ENCODE results near the gene C5. TPM values are rescaled to one million over a fixed set of nuclear protein-coding genes. Genes with fewer than 3 reads are reported as not detected.
"Not testable (repeated sequence)": the region's sequence is repeated elsewhere in the genome, so short reads cannot be mapped to it uniquely, and the experiment has no call there.

C5 gene
- polyA plus RNA-seq, 3 donors from 2014 or later = 0.25 to 0.49 TPM; not detected in 1

DNA sequence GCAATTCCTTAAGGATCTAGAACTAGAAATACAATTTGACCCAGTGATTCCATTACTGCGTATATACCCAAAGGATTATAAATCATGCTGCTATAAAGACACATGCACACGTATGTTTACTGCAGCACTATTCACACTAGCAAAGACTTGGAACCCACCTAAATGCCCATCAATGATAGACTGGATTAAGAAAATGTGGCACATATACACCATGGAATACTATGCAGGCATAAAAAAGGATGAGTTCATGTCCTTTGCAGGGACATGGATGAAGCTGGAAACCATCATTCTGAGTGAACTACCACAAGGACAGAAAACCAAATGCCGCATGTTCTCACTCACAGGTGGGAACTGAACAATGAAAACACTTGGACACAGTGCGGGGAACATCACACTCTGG, 21.8 kb downstream of the C5 start:
- H3K36me3 Mint-ChIP-seq; H3K9me3 Mint-ChIP-seq; H3K27ac Mint-ChIP-seq; H3K27me3 Mint-ChIP-seq (ENCODE audit: low read depth in 3 of 3); H3K4me3 Mint-ChIP-seq; H3K4me1 Mint-ChIP-seq; DNase-seq: not testable (repeated sequence)

DNA sequence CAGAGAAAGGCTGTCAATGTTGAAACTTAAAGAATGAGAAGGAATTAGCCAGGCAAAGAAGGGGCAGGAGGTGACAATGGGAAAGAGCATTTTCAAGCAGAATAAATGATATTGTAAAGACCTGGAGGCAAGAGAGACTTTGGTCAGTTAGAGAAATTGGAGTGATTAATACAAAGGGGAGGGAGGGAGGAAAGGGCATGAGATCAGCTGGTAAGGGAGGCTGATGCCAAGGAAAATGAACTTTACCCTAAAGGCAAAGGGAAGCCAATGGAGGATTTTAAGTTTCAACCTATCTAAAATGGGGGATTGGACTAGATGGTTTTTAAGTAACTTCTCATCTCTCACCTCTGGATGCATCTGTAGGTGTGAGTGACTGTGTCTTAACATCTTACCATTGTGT, 23.3 kb downstream of the C5 start:
- Mint-ChIP-seq H3K4me3 (no peak overlapping the region), H3K9me3 (no peaks in the 10 kb centered on the region), H3K27ac (no peak overlapping the region), H3K27me3 (ENCODE audit: low read depth in 3 of 3) (no peaks in the 10 kb centered on the region), H3K36me3 (no peaks in the 10 kb centered on the region), H3K4me1 (no peaks in the 10 kb centered on the region)
- DNase-seq = no peak

DNA sequence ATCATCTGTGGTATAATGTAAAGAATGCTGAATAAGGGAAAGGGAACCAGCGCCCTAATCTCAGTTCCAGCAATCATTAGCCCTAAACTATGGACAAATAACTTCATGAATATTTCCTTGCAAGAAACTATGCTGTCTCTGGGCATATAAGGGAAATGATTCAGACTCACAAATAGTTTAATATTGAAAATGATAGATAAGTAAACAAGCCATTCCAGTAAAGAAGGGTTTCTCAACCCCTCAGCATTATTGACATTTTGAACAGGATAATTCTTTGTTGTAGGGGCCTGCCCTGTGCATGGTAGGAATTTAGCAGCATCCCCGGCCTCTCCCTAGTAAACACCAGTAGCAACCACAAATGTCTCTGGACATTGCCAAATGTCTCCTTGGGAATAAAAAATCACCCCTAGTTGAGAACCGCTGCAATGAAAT, 23.8 kb downstream of the C5 start:
- H3K4me1 Mint-ChIP-seq = no peaks in the 10 kb centered on the region

DNA sequence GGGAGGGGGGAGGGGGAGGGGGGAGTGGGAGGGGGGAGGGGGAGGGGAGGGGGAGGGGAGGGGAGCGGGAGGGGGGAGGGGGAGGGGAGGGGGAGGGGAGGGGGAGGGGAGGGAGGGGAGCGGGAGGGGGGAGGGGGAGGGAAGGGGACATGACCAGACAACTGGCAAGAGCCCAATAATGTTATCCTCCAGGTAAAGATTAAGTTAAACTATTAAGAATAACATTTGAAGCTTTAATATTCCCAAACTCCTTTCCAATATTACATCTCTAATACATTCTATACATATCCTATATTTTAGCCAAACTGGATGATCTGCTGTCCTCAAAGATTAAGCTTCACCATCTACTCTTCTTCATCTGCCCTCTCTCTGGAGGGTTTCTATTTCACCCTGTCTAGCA, 25.8 kb downstream of the C5 start:
- no peak overlapping the region for H3K27ac Mint-ChIP-seq
- no peak for DNase-seq
- H3K4me1 Mint-ChIP-seq = no peaks in the 10 kb centered on the region

More for the DNA sequence above, 23.8 kb downstream of the C5 start:
- Mint-ChIP-seq H3K9me3 (no peaks in the 10 kb centered on the region), H3K27ac (no peak overlapping the region), H3K4me3 (no peak overlapping the region), H3K27me3 (ENCODE audit: low read depth in 3 of 3) (no peaks in the 10 kb centered on the region), H3K36me3 (no peaks in the 10 kb centered on the region)
- no peak for DNase-seq

DNA sequence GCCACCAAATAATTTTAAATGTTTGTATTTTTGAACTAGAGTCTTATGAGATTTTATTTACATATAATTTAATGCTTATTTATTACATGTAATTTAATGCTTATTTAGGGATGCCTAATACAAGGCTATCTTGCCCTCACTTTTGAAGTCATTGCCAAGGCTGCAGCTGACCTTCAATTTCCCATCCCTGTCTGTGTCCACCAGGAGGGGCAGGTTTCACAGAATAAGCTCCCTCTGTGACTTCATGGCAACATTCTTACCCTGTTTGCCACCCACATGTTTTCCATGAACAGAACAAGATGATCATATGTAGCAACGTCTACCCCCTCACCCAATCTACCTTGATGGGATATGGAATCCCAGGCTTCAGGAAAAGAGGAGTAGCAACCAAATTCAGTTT, 27.0 kb downstream of the C5 start:
- no peak for DNase-seq
- H3K36me3 Mint-ChIP-seq = no peaks in the 10 kb centered on the region
- no peak overlapping the region for H3K4me3 Mint-ChIP-seq
- H3K9me3 Mint-ChIP-seq = no peaks in the 10 kb centered on the region
- H3K4me1 Mint-ChIP-seq = no peaks in the 10 kb centered on the region
- H3K27ac Mint-ChIP-seq = no peak overlapping the region
- H3K27me3 Mint-ChIP-seq (ENCODE audit: low read depth in 3 of 3) = no peaks in the 10 kb centered on the region

More for the DNA sequence above, 25.8 kb downstream of the C5 start:
- Mint-ChIP-seq H3K4me3 (no peak overlapping the region), H3K9me3 (no peaks in the 10 kb centered on the region), H3K36me3 (no peaks in the 10 kb centered on the region), H3K27me3 (ENCODE audit: low read depth in 3 of 3) (no peaks in the 10 kb centered on the region)

DNA sequence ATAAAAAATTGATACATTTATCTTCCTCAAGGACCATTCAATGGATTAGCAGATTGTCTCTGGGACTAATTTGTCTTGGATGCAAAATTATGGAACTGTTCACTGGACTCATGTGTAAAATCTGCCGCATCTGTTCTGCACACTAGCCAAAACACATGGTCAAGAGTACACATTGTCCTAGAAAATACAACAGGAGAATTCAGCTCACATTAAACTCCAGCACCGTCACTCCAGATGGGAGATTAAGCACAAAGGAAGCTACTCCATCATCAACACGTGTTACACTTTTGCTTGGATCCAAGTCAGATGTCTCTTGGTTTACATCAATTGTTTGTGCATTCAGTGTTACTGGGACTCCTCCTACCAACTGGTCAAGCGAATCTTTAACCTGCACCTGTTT, 28.8 kb downstream of the C5 start:
- Mint-ChIP-seq H3K4me3 (no peak overlapping the region), H3K9me3 (no peaks in the 10 kb centered on the region), H3K4me1 (no peaks in the 10 kb centered on the region), H3K27me3 (ENCODE audit: low read depth in 3 of 3) (no peaks in the 10 kb centered on the region), H3K27ac (no peak overlapping the region), H3K36me3 (no peaks in the 10 kb centered on the region)
- no peak for DNase-seq

DNA sequence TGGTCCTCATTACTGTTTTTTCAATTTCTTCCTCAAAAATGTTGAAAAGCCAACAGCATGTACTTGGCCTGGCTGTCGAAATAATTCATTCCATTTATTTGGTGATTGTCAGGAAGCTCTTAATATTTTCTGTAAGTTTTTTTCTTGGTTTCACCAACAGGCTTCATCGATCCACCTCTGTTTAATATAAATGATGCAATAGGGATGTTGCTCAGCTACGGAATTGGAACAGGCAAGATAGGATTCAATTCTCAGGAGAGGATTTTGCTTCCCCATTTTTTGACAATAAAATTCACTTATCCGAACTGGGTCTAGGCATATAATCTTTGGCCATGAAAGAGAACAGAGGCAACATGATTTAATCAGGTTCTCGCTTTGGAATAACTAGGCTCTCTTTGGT, 30.8 kb downstream of the C5 start:
- Mint-ChIP-seq H3K27me3 (ENCODE audit: low read depth in 3 of 3) (no peaks in the 10 kb centered on the region), H3K27ac (no peak overlapping the region), H3K4me3 (no peak overlapping the region)

DNA sequence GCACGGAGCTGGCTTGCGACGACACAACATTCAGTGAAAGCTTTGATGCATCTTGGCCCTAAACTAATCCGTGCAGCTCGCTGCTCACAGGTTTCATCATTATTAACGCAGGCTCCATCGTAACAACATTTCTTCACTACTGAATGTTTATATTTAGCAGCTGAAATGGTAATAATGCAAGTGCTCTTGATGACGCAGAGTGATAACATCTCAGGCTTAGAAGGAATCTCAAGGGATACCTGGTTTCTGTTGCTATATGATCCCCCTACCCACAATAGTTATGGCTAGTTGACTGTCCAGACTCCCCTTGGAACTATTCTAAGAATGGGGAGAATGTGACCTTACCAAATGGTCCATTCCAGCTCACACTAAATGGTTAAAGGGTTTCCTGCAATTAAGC, 36.2 kb downstream of the C5 start:
- Mint-ChIP-seq H3K4me1 (no peaks in the 10 kb centered on the region), H3K9me3 (no peaks in the 10 kb centered on the region), H3K36me3 (no peaks in the 10 kb centered on the region)

More for the DNA sequence above, 30.8 kb downstream of the C5 start:
- Mint-ChIP-seq H3K36me3 (no peaks in the 10 kb centered on the region), H3K4me1 (no peaks in the 10 kb centered on the region), H3K9me3 (no peaks in the 10 kb centered on the region)
- DNase-seq = no peak

DNA sequence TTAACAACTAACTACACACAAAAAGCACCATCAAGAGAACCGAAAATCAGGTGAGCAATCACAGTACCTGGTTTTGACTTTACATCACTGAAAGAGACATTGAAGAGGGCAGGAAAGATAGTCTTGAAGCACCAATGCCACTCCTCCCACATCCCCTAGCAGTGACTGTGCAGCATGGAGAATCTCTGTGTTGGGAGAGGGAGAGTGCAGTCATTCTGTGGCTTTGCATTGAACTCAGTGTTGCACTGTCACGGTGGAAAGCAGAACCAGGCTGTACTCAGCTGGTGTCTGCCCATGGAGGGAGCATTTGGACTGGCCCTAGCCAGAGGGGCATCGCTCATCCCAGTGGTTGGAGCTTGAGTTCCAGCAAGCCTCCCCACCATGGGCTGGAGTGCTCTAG, 40.4 kb downstream of the C5 start:
- H3K4me3 Mint-ChIP-seq = no peak overlapping the region
- H3K9me3 Mint-ChIP-seq = no peaks in the 10 kb centered on the region
- H3K36me3 Mint-ChIP-seq = peaks cover 0 to 4% (median 3%) of the 10 kb centered on the region in 3 donors
- no peak overlapping the region for H3K27ac Mint-ChIP-seq
- DNase-seq = no peak
- H3K27me3 Mint-ChIP-seq (ENCODE audit: low read depth in 3 of 3) = peaks cover 0 to 4% (median 3%) of the 10 kb centered on the region in 3 donors
- no peaks in the 10 kb centered on the region for H3K4me1 Mint-ChIP-seq

More for the DNA sequence above, 36.2 kb downstream of the C5 start:
- Mint-ChIP-seq H3K27ac (no peak overlapping the region), H3K27me3 (ENCODE audit: low read depth in 3 of 3) (peaks cover 0 to 4% (median 3%) of the 10 kb centered on the region in 3 donors), H3K4me3 (no peak overlapping the region)
- no peak for DNase-seq

DNA sequence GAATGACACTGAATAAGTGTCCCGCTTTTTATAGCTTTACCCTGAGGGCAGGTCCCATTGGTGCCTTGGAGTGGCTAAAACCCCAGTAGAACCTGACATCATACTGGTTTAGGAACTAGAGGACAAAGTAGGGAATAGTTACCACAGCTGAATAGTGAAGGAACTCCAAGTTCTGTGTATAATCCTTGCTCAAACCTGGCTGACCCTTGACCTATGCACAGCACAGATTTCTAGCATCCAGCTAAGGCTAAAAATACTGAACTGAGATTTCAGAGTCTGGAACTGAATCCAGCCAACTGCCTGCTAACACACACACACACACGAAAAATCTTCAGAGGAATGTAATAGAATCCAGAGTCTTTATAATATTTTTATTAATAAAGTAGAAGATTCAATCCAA, 50.8 kb downstream of the C5 start:
- no peaks in the 10 kb centered on the region for H3K4me1 Mint-ChIP-seq
- DNase-seq = no peak
- no peaks in the 10 kb centered on the region for H3K9me3 Mint-ChIP-seq
- no peaks in the 10 kb centered on the region for H3K27me3 Mint-ChIP-seq (ENCODE audit: low read depth in 3 of 3)
- H3K27ac Mint-ChIP-seq = no peak overlapping the region
- peaks cover 0 to 2% (median 0%) of the 10 kb centered on the region in 3 donors for H3K36me3 Mint-ChIP-seq
- no peak overlapping the region for H3K4me3 Mint-ChIP-seq

DNA sequence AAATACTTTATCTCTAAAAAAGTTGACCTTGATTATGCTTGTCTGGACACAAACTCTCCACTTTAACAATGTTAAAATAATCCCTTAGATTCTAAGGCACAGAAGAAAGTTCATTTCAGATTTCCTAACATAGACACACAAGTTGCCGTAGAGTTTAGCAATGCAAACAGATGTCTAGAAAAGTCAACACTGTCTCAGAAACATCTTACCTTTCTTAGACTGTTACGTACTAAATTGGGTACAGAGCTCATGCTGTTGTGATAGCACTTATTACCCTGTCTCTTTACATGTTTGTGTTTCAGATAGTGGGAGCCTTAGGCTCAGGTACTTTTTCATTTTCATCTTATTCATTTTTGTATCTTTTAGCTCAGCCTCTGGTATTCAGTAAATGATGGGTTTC, 52.0 kb downstream of the C5 start:
- Mint-ChIP-seq H3K27ac (no peak overlapping the region), H3K4me3 (no peak overlapping the region), H3K4me1 (no peaks in the 10 kb centered on the region), H3K27me3 (ENCODE audit: low read depth in 3 of 3) (no peaks in the 10 kb centered on the region), H3K36me3 (peaks cover 0 to 2% (median 0%) of the 10 kb centered on the region in 3 donors), H3K9me3 (no peaks in the 10 kb centered on the region)
- DNase-seq = no peak

DNA sequence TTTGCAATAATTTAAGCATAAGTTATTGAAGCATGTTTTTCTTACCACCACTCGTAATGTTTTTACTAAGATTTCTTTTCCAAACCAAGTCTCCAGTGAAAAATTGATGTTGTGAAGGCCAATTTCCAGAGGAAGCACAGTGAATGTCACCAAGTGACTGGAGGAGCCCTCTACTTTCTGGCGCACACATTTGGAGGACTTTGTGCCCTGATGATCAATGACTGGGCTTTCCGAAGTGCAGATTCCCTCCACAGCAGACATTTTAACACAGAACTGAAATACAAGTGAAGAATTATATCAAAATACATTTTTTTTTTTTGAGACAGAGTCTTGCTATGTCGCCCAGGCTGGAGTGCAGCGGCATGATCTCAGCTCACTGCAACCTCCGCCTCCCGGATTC, 52.6 kb downstream of the C5 start:
- Mint-ChIP-seq H3K27ac (no peak overlapping the region), H3K4me1 (no peaks in the 10 kb centered on the region), H3K36me3 (peaks cover 0 to 2% (median 0%) of the 10 kb centered on the region in 3 donors), H3K4me3 (no peak overlapping the region), H3K9me3 (no peaks in the 10 kb centered on the region), H3K27me3 (ENCODE audit: low read depth in 3 of 3) (no peaks in the 10 kb centered on the region)
- no peak for DNase-seq

DNA sequence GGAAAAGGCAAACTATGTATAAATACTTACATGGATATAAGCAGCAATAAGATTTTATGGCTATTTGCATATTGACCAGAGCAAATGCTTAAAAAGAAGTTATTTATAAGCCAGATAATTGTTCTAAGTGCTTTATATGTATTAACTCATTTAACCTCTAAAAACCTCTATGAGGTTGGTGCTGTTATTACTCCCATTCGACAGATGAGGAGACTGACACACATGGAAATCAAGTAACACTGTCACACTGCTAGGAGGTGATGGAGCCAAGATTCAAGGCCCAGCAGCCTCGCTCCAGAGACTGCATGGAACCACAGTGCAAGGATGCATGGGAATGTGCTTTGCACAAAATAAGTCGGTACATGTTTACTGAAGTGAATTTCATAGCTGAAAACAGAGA, 53.7 kb downstream of the C5 start:
- no peak for DNase-seq
- Mint-ChIP-seq H3K27me3 (ENCODE audit: low read depth in 3 of 3) (no peaks in the 10 kb centered on the region), H3K27ac (no peak overlapping the region), H3K4me3 (no peak overlapping the region), H3K4me1 (no peaks in the 10 kb centered on the region), H3K36me3 (peaks cover 0 to 2% (median 0%) of the 10 kb centered on the region in 3 donors), H3K9me3 (no peaks in the 10 kb centered on the region)

DNA sequence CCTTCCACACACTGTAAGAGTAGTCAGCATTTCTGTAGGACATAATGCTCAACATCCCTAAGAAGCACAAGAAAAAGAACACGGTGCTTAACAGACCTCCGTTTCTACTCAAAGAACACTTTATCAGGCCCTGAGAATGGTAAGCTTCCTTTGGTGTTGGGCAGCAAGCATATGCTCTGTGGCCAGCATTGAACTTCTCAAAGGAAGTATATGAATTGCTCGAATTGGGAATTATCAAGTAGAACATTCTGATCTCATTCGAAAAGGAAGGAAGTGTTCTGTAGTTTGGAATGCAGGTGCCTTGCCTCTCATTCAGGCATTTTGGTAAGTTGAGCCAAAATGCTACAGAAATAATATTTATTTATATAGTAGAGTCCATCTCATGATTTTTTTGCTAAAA, 61.0 kb downstream of the C5 start:
- H3K27ac Mint-ChIP-seq = no peak overlapping the region
- peaks cover 0 to 6% (median 0%) of the 10 kb centered on the region in 3 donors for H3K27me3 Mint-ChIP-seq (ENCODE audit: low read depth in 3 of 3)
- no peaks in the 10 kb centered on the region for H3K9me3 Mint-ChIP-seq
- no peak for DNase-seq
- peaks cover 0 to 3% (median 0%) of the 10 kb centered on the region in 3 donors for H3K36me3 Mint-ChIP-seq
- H3K4me1 Mint-ChIP-seq = no peaks in the 10 kb centered on the region
- no peak overlapping the region for H3K4me3 Mint-ChIP-seq

DNA sequence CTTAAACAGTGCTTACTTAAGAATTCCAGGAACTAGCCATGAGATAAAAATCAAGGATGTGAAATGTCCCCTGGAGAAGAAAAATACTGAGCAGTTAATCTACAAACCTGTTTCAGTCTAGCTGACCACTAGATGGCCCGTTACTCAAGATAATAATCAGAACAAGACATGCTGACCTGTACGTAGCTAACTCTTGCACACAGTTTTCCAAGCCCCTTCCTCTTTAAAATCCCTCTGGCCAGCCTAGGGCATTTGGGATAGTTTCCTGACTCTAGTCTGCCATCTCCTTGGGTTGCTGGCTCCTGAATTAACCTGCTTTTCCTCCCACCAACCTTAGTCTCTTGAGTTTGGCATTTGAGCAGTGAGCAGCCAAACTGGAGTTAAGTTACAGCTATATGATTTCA, 64.3 kb downstream of the C5 start:
- DNase-seq = no peak
- H3K36me3 Mint-ChIP-seq = peaks cover 0 to 3% (median 0%) of the 10 kb centered on the region in 3 donors
- H3K27ac Mint-ChIP-seq = no peak overlapping the region

More for the DNA sequence above, 64.3 kb downstream of the C5 start:
- H3K9me3 Mint-ChIP-seq = no peaks in the 10 kb centered on the region
- no peak overlapping the region for H3K4me3 Mint-ChIP-seq
- peaks cover 0 to 9% (median 2%) of the 10 kb centered on the region in 3 donors for H3K27me3 Mint-ChIP-seq (ENCODE audit: low read depth in 3 of 3)
- H3K4me1 Mint-ChIP-seq = no peaks in the 10 kb centered on the region

Data from immature natural killer cell (primary cell).